Stimulated activated CD8-positive, alpha-beta memory T cell treated with anti-CD3 and anti-CD28 coated beads, Interleukin-15, amount 100 ng/mL, for 24 hours (primary cell): ENCODE measurements around the gene BYSL.

Experiments used
- DNase-seq: peaks from one replicate; pipeline ENCODE4 v3.0.0-alpha.2; 2020; ENCODE audit warnings: low read depth

BYSL gene

GRCh38 chr6:41914869-41915530, 6.3 kb upstream of the BYSL start:
- DNase-seq, result no peak

GRCh38 chr6:41917528-41917927, 3.8 kb upstream of the BYSL start:
- no peak for DNase-seq

GRCh38 chr6:41921712-41921998, 356 bp downstream of the BYSL start:
- no peak for DNase-seq

GRCh38 chr6:41922154-41922553, 855 bp downstream of the BYSL start:
- DNase-seq, result no peak

GRCh38 chr6:41927253-41927652, 6.0 kb downstream of the BYSL start:
- DNase-seq, result no peak

- DNase-seq, result no peak
Observed at GRCh38 chr6:41929924-41930323, 8.6 kb downstream of the BYSL start.

GRCh38 chr6:41931792-41932191, 10.5 kb downstream of the BYSL start:
- no peak for DNase-seq

- DNase-seq, result no peak
Observed at GRCh38 chr6:41932378-41932777, 11.1 kb downstream of the BYSL start.

GRCh38 chr6:41934278-41935192, 13.2 kb downstream of the BYSL start:
- no peak for DNase-seq

- DNase-seq, result no peak
Observed at GRCh38 chr6:41935193-41935574, 13.9 kb downstream of the BYSL start.

GRCh38 chr6:41935685-41936072, 14.4 kb downstream of the BYSL start:
- DNase-seq, result no peak

GRCh38 chr6:41936073-41936837, 15.0 kb downstream of the BYSL start:
- DNase-seq, result peak; percentile 21

- no peak for DNase-seq
Observed at GRCh38 chr6:41937472-41937860, 16.2 kb downstream of the BYSL start.

- DNase-seq, result no peak
Observed at GRCh38 chr6:41937861-41938574, 16.7 kb downstream of the BYSL start.

GRCh38 chr6:41938590-41939175, 17.4 kb downstream of the BYSL start:
- no peak for DNase-seq

GRCh38 chr6:41939176-41939847, 18.0 kb downstream of the BYSL start:
- no peak for DNase-seq

- no peak for DNase-seq
Observed at GRCh38 chr6:41939848-41940758, 18.8 kb downstream of the BYSL start.

- DNase-seq, result no peak
Observed at GRCh38 chr6:41940759-41941279, 19.5 kb downstream of the BYSL start.

- peak; percentile 81 for DNase-seq
Observed at GRCh38 chr6:41941280-41942066, 20.2 kb downstream of the BYSL start, which contains the start of gene CCND3. CCND3 (minus strand) TSS chr6:41941808; CDS start chr6:41941649, 159 bp downstream.
